Epithelial cell of proximal tubule (primary cell): ENCODE data around the gene PLEKHA6. TPM values are rescaled to one million over a fixed set of nuclear protein-coding genes. Genes with fewer than 3 reads are reported as not detected.

ENCODE experiments used
- DNase-seq: peaks from one replicate; pipeline ENCODE4 v3.0.0-alpha.2; 2011; ENCODE audit warnings: low read depth
- H3K4me3 ChIP-seq: 2 replicates; pipeline ENCODE4 v1.5.1; 2011; ENCODE audit warnings: low read depth, mild to moderate bottlenecking, low read length
- total RNA-seq: library from RNA; depleted of rRNA; stranded (reverse); fragments of >200 nt; gene quantifications from 2 replicates; pipeline ENCODE4 v1.2.3, GENCODE V29; 2015
- TF ChIP-seq, protein P1 (sequence below): conservative IDR thresholded peaks from 2 replicates; pipeline ENCODE4 v1.5.1; 2012; ENCODE audit warnings: low read depth, mild to moderate bottlenecking, low read length

Gene PLEKHA6
- total RNA-seq, 1 donor from 2014 or later: 19.9 TPM

DNA sequence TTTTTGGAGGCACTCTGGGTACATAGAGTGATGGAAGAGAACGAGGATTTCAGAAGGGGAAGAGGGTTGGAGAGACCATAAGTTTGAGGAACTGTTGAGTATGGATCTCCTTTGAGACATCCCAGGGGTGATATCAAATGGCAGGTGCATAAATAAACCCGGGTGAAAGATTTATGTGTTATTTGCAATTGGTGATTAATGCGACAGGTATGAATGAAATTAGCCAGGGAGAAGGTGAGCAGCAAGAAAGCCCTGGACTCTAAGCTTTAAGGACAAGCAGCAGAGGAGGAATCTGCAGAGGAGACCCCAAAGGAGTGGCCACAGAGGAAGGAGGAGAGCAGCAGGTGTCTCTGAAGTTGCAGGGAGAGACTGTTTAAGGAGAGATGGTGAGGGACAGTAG lies 184.8 kb downstream of the PLEKHA6 start:
- no peak for DNase-seq
- TF ChIP-seq, protein P1, sequence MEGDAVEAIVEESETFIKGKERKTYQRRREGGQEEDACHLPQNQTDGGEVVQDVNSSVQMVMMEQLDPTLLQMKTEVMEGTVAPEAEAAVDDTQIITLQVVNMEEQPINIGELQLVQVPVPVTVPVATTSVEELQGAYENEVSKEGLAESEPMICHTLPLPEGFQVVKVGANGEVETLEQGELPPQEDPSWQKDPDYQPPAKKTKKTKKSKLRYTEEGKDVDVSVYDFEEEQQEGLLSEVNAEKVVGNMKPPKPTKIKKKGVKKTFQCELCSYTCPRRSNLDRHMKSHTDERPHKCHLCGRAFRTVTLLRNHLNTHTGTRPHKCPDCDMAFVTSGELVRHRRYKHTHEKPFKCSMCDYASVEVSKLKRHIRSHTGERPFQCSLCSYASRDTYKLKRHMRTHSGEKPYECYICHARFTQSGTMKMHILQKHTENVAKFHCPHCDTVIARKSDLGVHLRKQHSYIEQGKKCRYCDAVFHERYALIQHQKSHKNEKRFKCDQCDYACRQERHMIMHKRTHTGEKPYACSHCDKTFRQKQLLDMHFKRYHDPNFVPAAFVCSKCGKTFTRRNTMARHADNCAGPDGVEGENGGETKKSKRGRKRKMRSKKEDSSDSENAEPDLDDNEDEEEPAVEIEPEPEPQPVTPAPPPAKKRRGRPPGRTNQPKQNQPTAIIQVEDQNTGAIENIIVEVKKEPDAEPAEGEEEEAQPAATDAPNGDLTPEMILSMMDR: no peak
- H3K4me3 ChIP-seq: no peak overlapping the region

DNA sequence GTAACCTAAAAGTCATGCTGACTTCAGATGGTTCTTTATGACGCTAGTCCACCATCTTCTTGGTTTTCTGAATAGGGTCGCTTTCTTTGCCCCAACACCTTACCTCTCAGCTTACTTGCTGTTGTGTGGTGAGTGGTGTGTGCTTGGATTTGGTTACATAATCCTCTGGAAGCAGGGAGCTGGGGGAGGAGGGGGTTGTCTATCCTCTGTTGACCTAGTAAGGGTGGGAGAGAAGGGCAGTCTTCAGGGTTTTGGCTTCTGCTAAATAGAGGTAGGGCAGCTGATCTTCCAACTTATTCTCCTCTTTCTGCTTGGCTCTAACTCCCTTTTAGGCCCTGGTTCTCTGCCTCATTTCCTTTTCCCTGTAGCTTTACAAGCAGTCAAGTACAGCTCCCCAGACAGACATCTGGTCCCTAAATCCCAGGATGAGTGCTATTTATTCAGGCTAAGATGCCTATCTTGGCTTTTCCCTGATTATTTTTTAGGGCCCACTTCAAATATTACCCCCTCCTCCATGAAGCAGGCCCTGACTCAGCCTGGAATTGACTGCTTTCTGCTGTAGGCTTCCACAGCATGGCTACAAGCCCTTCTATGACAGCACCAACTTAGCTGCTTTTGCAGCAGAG lies 187.2 kb downstream of the PLEKHA6 start:
- DNase-seq: no peak
- TF ChIP-seq, protein P1: no peak
- no peak overlapping the region for H3K4me3 ChIP-seq

DNA sequence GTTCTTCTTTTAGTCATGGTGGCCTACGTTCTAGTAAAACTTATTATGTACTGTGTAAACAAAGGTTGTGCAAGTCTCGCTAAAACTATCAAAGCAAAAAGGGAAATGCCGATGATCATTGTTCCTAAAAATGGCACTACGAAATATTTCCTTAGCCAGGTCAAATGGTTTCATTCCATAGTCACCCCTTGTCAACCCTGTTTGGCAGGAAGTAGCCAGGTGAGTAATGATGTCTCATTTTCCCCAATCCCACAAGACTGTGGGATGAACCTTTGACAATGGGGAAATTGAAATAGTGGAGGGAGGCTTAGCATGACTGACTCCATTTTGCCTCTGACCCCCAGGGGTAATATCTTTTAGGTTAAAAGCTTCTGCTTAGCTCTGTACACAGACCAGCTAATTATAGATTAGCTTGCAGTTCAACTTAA lies 188.0 kb downstream of the PLEKHA6 start:
- TF ChIP-seq, protein P1: no peak
- DNase-seq: peak; percentile 87
- H3K4me3 ChIP-seq: no peak overlapping the region

DNA sequence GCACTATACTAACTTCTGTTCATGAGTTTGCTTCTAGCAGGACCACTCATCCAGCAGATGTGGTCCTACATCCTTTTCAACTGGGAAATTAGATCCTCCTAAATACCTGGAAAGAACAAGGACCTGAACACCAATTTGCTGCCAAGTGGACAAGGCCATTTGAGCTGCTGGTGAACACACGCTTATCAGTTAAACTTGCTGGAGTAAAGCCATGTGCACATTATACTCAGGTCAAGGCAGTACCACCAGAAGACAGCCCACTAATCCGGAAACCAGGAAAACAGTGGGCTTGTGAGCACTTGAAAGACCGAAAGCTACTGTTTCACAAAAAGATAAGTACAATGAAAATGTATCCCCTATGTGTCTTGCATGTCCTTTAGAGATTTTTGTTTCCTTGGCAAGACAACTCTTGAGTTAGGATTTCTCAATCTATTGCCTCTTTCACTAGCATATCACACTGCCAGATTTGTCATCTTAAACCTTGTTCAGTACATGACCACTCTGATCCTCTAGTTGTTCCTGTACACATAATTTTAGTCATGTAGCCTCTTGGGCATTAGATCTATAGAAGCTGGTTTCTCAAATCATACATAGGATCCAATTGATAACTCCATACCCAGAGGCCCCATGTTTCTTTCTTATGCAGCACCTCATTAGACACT lies 189.1 kb downstream of the PLEKHA6 start:
- no peak overlapping the region for H3K4me3 ChIP-seq
- TF ChIP-seq, protein P1: no peak
- no peak for DNase-seq

DNA sequence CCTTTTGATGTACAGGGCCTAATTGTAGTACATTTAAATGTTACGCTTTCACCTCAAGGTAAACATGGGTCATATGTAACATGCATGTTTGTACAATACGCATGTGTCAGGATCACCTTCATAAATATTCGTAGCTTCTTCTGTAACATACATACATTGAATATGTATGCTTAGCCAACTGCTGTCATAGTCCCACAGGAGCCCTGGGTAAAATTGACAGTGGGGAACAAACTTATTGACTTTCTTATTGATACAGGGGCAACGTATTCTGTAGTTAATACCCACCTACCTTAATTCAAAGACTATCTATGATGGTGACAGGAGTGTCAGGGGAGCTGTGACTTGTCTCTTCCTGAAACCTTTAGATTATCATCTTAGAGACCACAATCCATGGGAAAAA lies 189.9 kb downstream of the PLEKHA6 start:
- TF ChIP-seq, protein P1: no peak
- H3K4me3 ChIP-seq: no peak overlapping the region
- DNase-seq: no peak

Other genes with a start within 250 kb of the PLEKHA6 start
- gene ETNK2, start 207.9 kb downstream of the PLEKHA6 start, total RNA-seq: 12.3 and 15.6 TPM in 2 replicates
- gene REN, start 193.6 kb downstream of the PLEKHA6 start, total RNA-seq: 0.12 TPM in 1 of 2 replicates, not detected in the other
- gene KISS1, start 163.4 kb downstream of the PLEKHA6 start, total RNA-seq: 24.7 and 111 TPM in 2 replicates
- gene GOLT1A, start 145.9 kb downstream of the PLEKHA6 start, total RNA-seq: 1.7 and 3.0 TPM in 2 replicates
- 26.6 and 28.5 TPM in 2 replicates for gene PPP1R15B, start 51.9 kb upstream of the PLEKHA6 start, total RNA-seq
- 1.0 and 2.1 TPM in 2 replicates for gene PIK3C2B, start 134.9 kb upstream of the PLEKHA6 start, total RNA-seq
- 6.1 and 11.2 TPM in 2 replicates for gene MDM4, start 156.5 kb upstream of the PLEKHA6 start, total RNA-seq